ENCODE data around the gene C19orf38. TPM values are rescaled to one million over a fixed set of nuclear protein-coding genes. Genes with fewer than 3 reads are reported as not detected.

C19orf38 gene
- total and polyA plus RNA-seq, 2 of the 4 experiments (the other 2 are of a cell fraction), result 0.18 to 0.19 TPM

- no TSS peak for BruUV-seq (replicated peaks)
- Histone ChIP-seq H3K9me1 (ENCODE audit: insufficient read depth, low read length) (no peaks in the 10 kb centered on the region; the same call in 1 of the 2 replicates), H3K23ac (ENCODE audit: low read depth, low read length) (no peak overlapping the region), H2AFZ (replicated peaks; ENCODE audit: low read length, poor library complexity) (no peak overlapping the region), H3K79me1 (ENCODE audit: low read depth in 1 of 2, low read length in 2 of 2) (peaks cover 0 to 23% of the 10 kb centered on the region in 2 experiments; a peak in 1 of 4 replicates), H2AK5ac (ENCODE audit: low read depth, low read length) (no peak overlapping the region), H3K4me3 (ENCODE audit: insufficient read depth, low read depth, low read length) (no peak overlapping the region), H2BK5ac (ENCODE audit: low read depth, low read length, poor library complexity, severe bottlenecking) (no peak overlapping the region), H3K27ac (ENCODE audit: insufficient read depth, low read length) (no peak overlapping the region), H3K4ac (ENCODE audit: low read depth, low read length) (no peak overlapping the region), H3K18ac (ENCODE audit: low read depth, low read length) (no peak overlapping the region), H4K20me1 (ENCODE audit: insufficient read depth, low read length) (no peaks in the 10 kb centered on the region; the same call in 1 of the 2 replicates), H2AK9ac (replicated peaks; ENCODE audit: low read depth, low read length, poor library complexity) (no peak overlapping the region), H3K27me3 (ENCODE audit: control insufficient read depth, insufficient read depth, low read length) (no peaks in the 10 kb centered on the region), H3K56ac (ENCODE audit: extremely low read depth, insufficient read depth, low read length) (no peak overlapping the region), H2BK15ac (ENCODE audit: low read depth, low read length) (no peak overlapping the region), H4K8ac (ENCODE audit: low read depth in 2 of 2, low read length in 2 of 2) (no peak overlapping the region), H4K91ac (ENCODE audit: insufficient read depth, low read depth, low read length) (no peak overlapping the region), H4K5ac (ENCODE audit: low read depth, low read length) (no peak overlapping the region), H2BK120ac (ENCODE audit: low read depth, low read length) (no peak overlapping the region), H3K9me3 (ENCODE audit: control insufficient read depth, insufficient read depth, low read length) (no peaks in the 10 kb centered on the region), H3K14ac (replicated peaks; ENCODE audit: low read depth, low read length) (no peak overlapping the region), H3K9ac (ENCODE audit: low read depth, low read length) (no peak overlapping the region), H3K36me3 (ENCODE audit: control insufficient read depth, insufficient read depth, low read length) (peaks cover 82% of the 10 kb centered on the region), H3K4me1 (ENCODE audit: control insufficient read depth, insufficient read depth, low read length) (no peaks in the 10 kb centered on the region), H3K4me2 (ENCODE audit: low read depth, low read length) (no peak overlapping the region), H2BK20ac (ENCODE audit: low read depth, low read length) (no peak overlapping the region)
- ATAC-seq (ENCODE audit: low read depth) (no peak; the same call in 1 of the 2 replicates), DNase-seq (peak; percentile 16)
- POLR2A ChIA-PET (ENCODE audit: unreplicated experiment), result no interaction called here
- CTCF ChIA-PET, result no interaction called here
- in situ Hi-C loops (cut with MboI; ENCODE audit: low sequenced_read_pairs), result no loop called here
- TF ChIP-seq NFE2L2 (IDR thresholded peaks at IDR 0.05; ENCODE audit: low read depth, low read length), result no peak
- TF ChIP-seq SMC3 (IDR thresholded peaks at IDR 0.05; ENCODE audit: low read depth, low read length), result no peak
- no peak for TF ChIP-seq CHD1 (IDR thresholded peaks at IDR 0.05; ENCODE audit: low read depth, low read length)
- no peak for TF ChIP-seq BHLHE40 (IDR thresholded peaks at IDR 0.05; ENCODE audit: low read depth, low read length)
- TF ChIP-seq CEBPB (IDR thresholded peaks at IDR 0.05; ENCODE audit: low read depth, low read length), result no peak
- no peak for TF ChIP-seq POLR2A (IDR thresholded peaks at IDR 0.05; ENCODE audit: low read depth, low read length)
- dilution Hi-C loops (cut with HindIII; ENCODE audit: low sequenced_read_pairs, unreplicated experiment), result no loop called here
- WGBS, 2 experiments (ENCODE audit: extremely low coverage in 2 of 2, insufficient read length in 1 of 2), result no CpG with 5 or more reads among the region's 9 CpGs
- intact Hi-C loops (cut with micrococcal nuclease), result no loop called here
Observed at GRCh38 chr19:10800488-10800887, 47.7 kb upstream of the C19orf38 start.

All from IMR-90 (cell line).